ENCODE results near the gene RNF144A. TPM values are rescaled to one million over a fixed set of nuclear protein-coding genes. Genes with fewer than 3 reads are reported as not detected.

RNF144A gene
- total RNA-seq, 1 experiment from 2014 or later: 9.5 TPM

DNA sequence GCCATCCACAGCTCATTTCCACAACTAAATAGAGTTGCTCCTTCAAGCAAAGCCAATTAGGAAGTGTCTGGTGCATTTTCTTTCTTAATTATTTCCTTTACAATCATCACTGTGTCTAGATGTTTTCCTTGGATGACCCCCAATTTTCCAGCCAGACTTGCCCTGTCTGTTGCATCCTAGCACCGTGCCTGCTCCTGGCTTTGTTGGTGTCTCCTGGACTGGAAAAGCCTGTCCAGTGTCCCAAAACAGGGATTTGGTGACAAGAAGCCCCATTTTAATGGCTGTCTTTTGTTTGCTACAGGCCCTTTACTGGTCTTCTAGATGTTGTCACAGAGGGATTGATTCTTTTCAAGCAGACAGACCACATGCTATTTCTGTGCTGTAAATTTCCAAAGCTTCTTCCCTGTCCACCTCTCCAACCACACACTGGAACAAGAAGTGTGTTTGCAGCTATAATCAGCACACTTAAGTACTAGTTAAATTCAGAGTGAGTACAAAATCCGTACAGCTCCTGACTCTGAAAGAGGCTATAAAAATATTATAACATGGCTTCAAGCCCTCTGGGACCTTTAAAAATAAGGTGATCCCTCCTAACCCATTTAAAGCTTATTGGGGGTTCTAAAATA lies 38.4 kb downstream of the RNF144A start:
- Histone ChIP-seq H3K4me3 (ENCODE audit: low read length) (no peak overlapping the region), H3K79me2 (ENCODE audit: low read length) (no peaks in the 10 kb centered on the region), H3K27ac (ENCODE audit: low read length) (no peak overlapping the region), H2AFZ (ENCODE audit: low read length) (no peak overlapping the region), H3K36me3 (ENCODE audit: low read depth, low read length) (no peaks in the 10 kb centered on the region), H3K4me2 (ENCODE audit: low read length) (no peak overlapping the region), H3K4me1 (ENCODE audit: insufficient read depth, low read length) (no peaks in the 10 kb centered on the region), H3K9me3 (ENCODE audit: low read length) (no peaks in the 10 kb centered on the region), H3K9me2 (replicated peaks; ENCODE audit: low read length) (no peaks in the 10 kb centered on the region), H3K9ac (ENCODE audit: low read length) (no peak overlapping the region), H3K27me3 (ENCODE audit: low read length) (no peaks in the 10 kb centered on the region), H3F3A (ENCODE audit: low read length, unreplicated experiment) (no peaks in the 10 kb centered on the region), H4K20me1 (ENCODE audit: low read length) (no peaks in the 10 kb centered on the region)
- ChIA-PET POLR2A (ENCODE audit: unreplicated experiment) (no interaction called here), CTCF (no interaction called here)
- DNase-seq (no peak), ATAC-seq (no peak)
- no peak for TF ChIP-seq EZH2 (IDR thresholded peaks at IDR 0.05; ENCODE audit: low read length, unreplicated experiment)
- TF ChIP-seq EZH2phosphoT487 (IDR thresholded peaks at IDR 0.05; ENCODE audit: borderline replicate concordance, low read length): no peak
- no peak for TF ChIP-seq CTCF (conservative IDR thresholded peaks at IDR 0.05; ENCODE audit: low read depth, low read length)
- BruUV-seq (replicated peaks): no TSS peak
- intact Hi-C loops (cut with micrococcal nuclease): no loop called here

GRCh38 chr2:6956566-6956965 lies 39.4 kb downstream of the RNF144A start:
- ChIA-PET POLR2A (ENCODE audit: unreplicated experiment) (no interaction called here), CTCF (no interaction called here)
- Histone ChIP-seq H3K9ac (ENCODE audit: low read length) (no peak overlapping the region), H3K27me3 (ENCODE audit: low read length) (no peaks in the 10 kb centered on the region), H3K27ac (ENCODE audit: low read length) (no peak overlapping the region), H3K4me3 (ENCODE audit: low read length) (no peak overlapping the region), H3F3A (ENCODE audit: low read length, unreplicated experiment) (no peaks in the 10 kb centered on the region), H4K20me1 (ENCODE audit: low read length) (no peaks in the 10 kb centered on the region), H3K9me3 (ENCODE audit: low read length) (no peaks in the 10 kb centered on the region), H3K4me2 (ENCODE audit: low read length) (no peak overlapping the region), H3K79me2 (ENCODE audit: low read length) (no peaks in the 10 kb centered on the region), H2AFZ (ENCODE audit: low read length) (no peak overlapping the region), H3K36me3 (ENCODE audit: low read depth, low read length) (no peaks in the 10 kb centered on the region), H3K4me1 (ENCODE audit: insufficient read depth, low read length) (no peaks in the 10 kb centered on the region), H3K9me2 (replicated peaks; ENCODE audit: low read length) (no peaks in the 10 kb centered on the region)
- TF ChIP-seq EZH2phosphoT487 (IDR thresholded peaks at IDR 0.05; ENCODE audit: borderline replicate concordance, low read length) (no peak), EZH2 (IDR thresholded peaks at IDR 0.05; ENCODE audit: low read length, unreplicated experiment) (no peak), CTCF (conservative IDR thresholded peaks at IDR 0.05; ENCODE audit: low read depth, low read length) (no peak)
- ATAC-seq: no peak
- DNase-seq: no peak
- no TSS peak for BruUV-seq (replicated peaks)
- intact Hi-C loops (cut with micrococcal nuclease): no loop called here

- ATAC-seq: no peak
- H3K4me1 ChIP-seq (ENCODE audit: insufficient read depth, low read length): no peaks in the 10 kb centered on the region
- no peak overlapping the region for H2AFZ ChIP-seq (ENCODE audit: low read length)
- no peaks in the 10 kb centered on the region for H3K27me3 ChIP-seq (ENCODE audit: low read length)
- ChIA-PET CTCF (no interaction called here), POLR2A (ENCODE audit: unreplicated experiment) (no interaction called here)
- no peak overlapping the region for H3K9ac ChIP-seq (ENCODE audit: low read length)
- H3K4me3 ChIP-seq (ENCODE audit: low read length): no peak overlapping the region
- no peaks in the 10 kb centered on the region for H4K20me1 ChIP-seq (ENCODE audit: low read length)
- BruUV-seq (replicated peaks): no TSS peak
- intact Hi-C loops (cut with micrococcal nuclease): no loop called here
- H3K4me2 ChIP-seq (ENCODE audit: low read length): no peak overlapping the region
- no peak for TF ChIP-seq EZH2phosphoT487 (IDR thresholded peaks at IDR 0.05; ENCODE audit: borderline replicate concordance, low read length)
- no peak for TF ChIP-seq EZH2 (IDR thresholded peaks at IDR 0.05; ENCODE audit: low read length, unreplicated experiment)
- TF ChIP-seq CTCF (conservative IDR thresholded peaks at IDR 0.05; ENCODE audit: low read depth, low read length): no peak
- no peaks in the 10 kb centered on the region for H3K79me2 ChIP-seq (ENCODE audit: low read length)
- H3F3A ChIP-seq (ENCODE audit: low read length, unreplicated experiment): no peaks in the 10 kb centered on the region
- H3K27ac ChIP-seq (ENCODE audit: low read length): no peak overlapping the region
- DNase-seq: no peak
- no peaks in the 10 kb centered on the region for H3K9me3 ChIP-seq (ENCODE audit: low read length)
- H3K36me3 ChIP-seq (ENCODE audit: low read depth, low read length): no peaks in the 10 kb centered on the region
- no peaks in the 10 kb centered on the region for H3K9me2 ChIP-seq (replicated peaks; ENCODE audit: low read length)
Observed at GRCh38 chr2:6957031-6957714, 40.0 kb downstream of the RNF144A start.
